ENCODE measurements around the gene FN3K.

FN3K gene

DNA sequence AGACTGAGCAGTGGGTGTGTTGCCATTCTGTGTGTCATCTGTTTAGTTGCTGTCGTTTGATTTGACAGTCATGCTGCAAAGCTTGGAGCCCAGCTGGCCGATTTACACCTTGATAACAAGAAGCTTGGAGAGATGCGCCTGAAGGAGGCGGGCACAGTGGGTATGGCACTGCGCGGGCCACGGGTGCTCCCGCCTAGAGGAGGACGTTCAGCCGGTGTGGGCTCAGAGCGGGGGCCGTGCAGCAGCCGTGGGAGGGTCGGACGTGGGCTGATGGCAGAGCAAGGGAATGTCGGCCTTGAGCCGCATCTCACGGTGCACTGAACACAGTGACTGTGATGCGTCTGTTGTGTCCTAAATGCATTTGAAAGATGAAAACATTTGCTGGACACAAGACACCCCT lies 15.2 kb upstream of the FN3K start:
- Histone ChIP-seq H3K79me2 (ENCODE audit: control insufficient read depth, low read length) (peaks cover 19% of the 10 kb centered on the region), H3K4me1 (ENCODE audit: control insufficient read depth, low read length) (peaks cover 13% of the 10 kb centered on the region), H3K9me2 (replicated peaks; ENCODE audit: control insufficient read depth, low read length) (no peaks in the 10 kb centered on the region), H3K27me3 (ENCODE audit: control insufficient read depth, low read length) (no peaks in the 10 kb centered on the region), H3K9me3 (ENCODE audit: control insufficient read depth, insufficient read depth, low read length) (no peaks in the 10 kb centered on the region), H3F3A (ENCODE audit: control insufficient read depth, insufficient read depth) (no peaks in the 10 kb centered on the region), H4K20me1 (ENCODE audit: control insufficient read depth, insufficient read depth, low read depth, low read length) (no peaks in the 10 kb centered on the region), H3K27ac (ENCODE audit: low read depth, low read length) (no peak overlapping the region), H3K36me3 (ENCODE audit: control insufficient read depth, low read length) (peaks cover 35% of the 10 kb centered on the region), H3K4me3 (ENCODE audit: low read length) (no peak overlapping the region), H3K4me2 (ENCODE audit: low read length) (no peak overlapping the region)
- TF ChIP-seq, protein P1, sequence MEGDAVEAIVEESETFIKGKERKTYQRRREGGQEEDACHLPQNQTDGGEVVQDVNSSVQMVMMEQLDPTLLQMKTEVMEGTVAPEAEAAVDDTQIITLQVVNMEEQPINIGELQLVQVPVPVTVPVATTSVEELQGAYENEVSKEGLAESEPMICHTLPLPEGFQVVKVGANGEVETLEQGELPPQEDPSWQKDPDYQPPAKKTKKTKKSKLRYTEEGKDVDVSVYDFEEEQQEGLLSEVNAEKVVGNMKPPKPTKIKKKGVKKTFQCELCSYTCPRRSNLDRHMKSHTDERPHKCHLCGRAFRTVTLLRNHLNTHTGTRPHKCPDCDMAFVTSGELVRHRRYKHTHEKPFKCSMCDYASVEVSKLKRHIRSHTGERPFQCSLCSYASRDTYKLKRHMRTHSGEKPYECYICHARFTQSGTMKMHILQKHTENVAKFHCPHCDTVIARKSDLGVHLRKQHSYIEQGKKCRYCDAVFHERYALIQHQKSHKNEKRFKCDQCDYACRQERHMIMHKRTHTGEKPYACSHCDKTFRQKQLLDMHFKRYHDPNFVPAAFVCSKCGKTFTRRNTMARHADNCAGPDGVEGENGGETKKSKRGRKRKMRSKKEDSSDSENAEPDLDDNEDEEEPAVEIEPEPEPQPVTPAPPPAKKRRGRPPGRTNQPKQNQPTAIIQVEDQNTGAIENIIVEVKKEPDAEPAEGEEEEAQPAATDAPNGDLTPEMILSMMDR (IDR thresholded peaks at IDR 0.05; ENCODE audit: low read depth, low read length, poor library complexity, severe bottlenecking) = no peak
- no peak for TF ChIP-seq EZH2phosphoT487 (IDR thresholded peaks at IDR 0.05; ENCODE audit: borderline replicate concordance, low read length)

DNA sequence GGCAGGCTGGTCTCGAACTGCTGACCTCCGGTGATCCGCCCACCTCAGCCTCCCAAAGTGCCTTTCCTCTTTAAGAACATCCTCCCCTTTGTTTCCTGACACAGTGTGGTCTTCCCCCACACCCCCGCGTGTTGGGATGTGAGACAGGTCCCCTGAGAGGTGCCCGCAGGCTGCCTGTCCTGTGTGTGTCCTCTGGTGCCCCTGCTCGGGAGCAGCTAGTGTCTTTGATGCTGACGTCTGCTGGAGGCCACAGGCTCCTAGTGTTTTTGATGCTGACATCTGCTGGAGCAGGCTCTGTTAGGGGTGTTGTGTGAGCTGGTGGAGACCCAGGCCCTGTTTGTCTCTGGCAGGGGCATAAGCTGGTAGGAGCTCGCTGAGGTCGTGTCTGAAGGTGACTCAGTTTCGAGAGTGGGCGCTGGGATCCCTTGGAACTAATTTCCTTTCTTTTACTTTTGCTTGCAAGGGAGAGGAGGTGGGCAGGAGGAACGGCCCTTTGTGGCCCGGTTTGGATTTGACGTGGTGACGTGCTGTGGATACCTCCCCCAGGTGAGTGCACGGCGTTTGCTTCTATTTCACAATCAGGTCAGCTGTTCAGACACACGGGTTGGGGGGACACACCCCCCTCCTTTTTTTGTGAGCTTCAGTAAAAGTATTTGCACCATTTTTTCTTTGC lies 12.9 kb upstream of the FN3K start:
- H3K9me3 ChIP-seq (ENCODE audit: control insufficient read depth, insufficient read depth, low read length) = no peaks in the 10 kb centered on the region
- no peaks in the 10 kb centered on the region for H4K20me1 ChIP-seq (ENCODE audit: control insufficient read depth, insufficient read depth, low read depth, low read length)
- H3K4me2 ChIP-seq (ENCODE audit: low read length) = no peak overlapping the region
- peaks cover 49% of the 10 kb centered on the region for H3K36me3 ChIP-seq (ENCODE audit: control insufficient read depth, low read length)
- TF ChIP-seq, protein P1 (IDR thresholded peaks at IDR 0.05; ENCODE audit: low read depth, low read length, poor library complexity, severe bottlenecking) = no peak
- TF ChIP-seq EZH2phosphoT487 (IDR thresholded peaks at IDR 0.05; ENCODE audit: borderline replicate concordance, low read length) = no peak
- H3F3A ChIP-seq (ENCODE audit: control insufficient read depth, insufficient read depth) = no peaks in the 10 kb centered on the region
- H3K27ac ChIP-seq (ENCODE audit: low read depth, low read length) = no peak overlapping the region
- H3K27me3 ChIP-seq (ENCODE audit: control insufficient read depth, low read length) = no peaks in the 10 kb centered on the region
- no peaks in the 10 kb centered on the region for H3K9me2 ChIP-seq (replicated peaks; ENCODE audit: control insufficient read depth, low read length)
- no peak overlapping the region for H3K4me3 ChIP-seq (ENCODE audit: low read length)
- peaks cover 10% of the 10 kb centered on the region for H3K79me2 ChIP-seq (ENCODE audit: control insufficient read depth, low read length)
- peaks cover 6% of the 10 kb centered on the region for H3K4me1 ChIP-seq (ENCODE audit: control insufficient read depth, low read length)

DNA sequence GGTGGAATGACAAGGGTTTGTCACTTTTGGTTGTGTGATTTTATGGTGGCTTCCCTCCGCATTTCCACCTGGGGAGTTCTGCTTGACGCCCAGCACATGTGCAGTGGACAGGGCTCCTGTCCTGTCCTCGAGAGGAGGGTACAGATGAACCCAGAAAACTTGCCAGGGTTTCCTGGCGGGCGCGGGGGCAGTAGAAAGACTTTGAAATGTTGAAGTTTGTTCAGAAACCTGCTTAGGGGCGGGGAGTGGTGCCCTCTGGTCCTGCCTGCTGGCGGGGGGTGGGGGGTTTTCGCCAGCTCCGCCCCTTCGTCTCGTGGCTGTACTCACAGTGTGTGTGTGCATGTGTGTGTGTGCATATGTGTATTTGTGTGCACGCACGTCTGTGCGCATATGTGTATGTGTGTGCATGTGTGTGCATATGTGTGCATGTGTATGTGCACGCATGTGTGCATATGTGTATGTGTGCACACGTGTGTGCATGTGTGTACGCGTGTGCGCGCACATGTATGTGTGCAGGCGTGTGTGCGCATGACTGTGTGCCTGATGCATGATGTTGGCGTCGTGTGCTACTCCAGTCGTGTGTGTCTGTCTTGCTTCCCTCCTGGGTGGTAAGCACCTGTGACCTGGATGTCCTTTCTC lies 12.1 kb upstream of the FN3K start:
- no peak overlapping the region for H3K4me2 ChIP-seq (ENCODE audit: low read length)
- H3K9me3 ChIP-seq (ENCODE audit: control insufficient read depth, insufficient read depth, low read length) = no peaks in the 10 kb centered on the region
- TF ChIP-seq EZH2phosphoT487 (IDR thresholded peaks at IDR 0.05; ENCODE audit: borderline replicate concordance, low read length) = no peak
- TF ChIP-seq, protein P1 (IDR thresholded peaks at IDR 0.05; ENCODE audit: low read depth, low read length, poor library complexity, severe bottlenecking) = no peak
- H3K4me1 ChIP-seq (ENCODE audit: control insufficient read depth, low read length) = no peaks in the 10 kb centered on the region
- H3K4me3 ChIP-seq (ENCODE audit: low read length) = no peak overlapping the region
- H3K36me3 ChIP-seq (ENCODE audit: control insufficient read depth, low read length) = peaks cover 54% of the 10 kb centered on the region
- no peaks in the 10 kb centered on the region for H3F3A ChIP-seq (ENCODE audit: control insufficient read depth, insufficient read depth)
- peaks cover 2% of the 10 kb centered on the region for H3K79me2 ChIP-seq (ENCODE audit: control insufficient read depth, low read length)
- no peaks in the 10 kb centered on the region for H3K27me3 ChIP-seq (ENCODE audit: control insufficient read depth, low read length)
- no peak overlapping the region for H3K27ac ChIP-seq (ENCODE audit: low read depth, low read length)
- no peaks in the 10 kb centered on the region for H4K20me1 ChIP-seq (ENCODE audit: control insufficient read depth, insufficient read depth, low read depth, low read length)
- no peaks in the 10 kb centered on the region for H3K9me2 ChIP-seq (replicated peaks; ENCODE audit: control insufficient read depth, low read length)
